Measurements from ENCODE around the gene BANF2.
A peak's percentile ranks its signal among the peaks of the same experiment; 100 is the strongest.

The BANF2 gene

GRCh38 chr20:17735959-17736621, 36.3 kb downstream of the BANF2 start:
- peak; percentile 56 for DNase-seq (ENCODE audit: low read depth)

GRCh38 chr20:17738154-17738553, 38.4 kb downstream of the BANF2 start:
- no peak for DNase-seq (ENCODE audit: low read depth)

GRCh38 chr20:17741220-17741619, 41.5 kb downstream of the BANF2 start:
- DNase-seq (ENCODE audit: low read depth), result no peak

GRCh38 chr20:17742731-17743130, 43.0 kb downstream of the BANF2 start:
- no peak for DNase-seq (ENCODE audit: low read depth)

- no peak for DNase-seq (ENCODE audit: low read depth)
Observed at GRCh38 chr20:17743677-17744076, 43.9 kb downstream of the BANF2 start.

- DNase-seq (ENCODE audit: low read depth), result peak; percentile 88
Observed at GRCh38 chr20:17747431-17747846, 47.7 kb downstream of the BANF2 start.

GRCh38 chr20:17748279-17748678, 48.5 kb downstream of the BANF2 start:
- no peak for DNase-seq (ENCODE audit: low read depth)

- DNase-seq (ENCODE audit: low read depth), result no peak
Observed at GRCh38 chr20:17749626-17749977, 49.8 kb downstream of the BANF2 start.

- DNase-seq (ENCODE audit: low read depth), result peak; percentile 31
Observed at GRCh38 chr20:17749978-17750721, 50.4 kb downstream of the BANF2 start.

- no peak for DNase-seq (ENCODE audit: low read depth)
Observed at GRCh38 chr20:17750722-17751045, 50.9 kb downstream of the BANF2 start.

GRCh38 chr20:17751640-17752039, 51.9 kb downstream of the BANF2 start:
- DNase-seq (ENCODE audit: low read depth), result no peak

GRCh38 chr20:17752459-17752858, 52.7 kb downstream of the BANF2 start:
- DNase-seq (ENCODE audit: low read depth), result no peak

- no peak for DNase-seq (ENCODE audit: low read depth)
Observed at GRCh38 chr20:17753516-17753915, 53.8 kb downstream of the BANF2 start.

GRCh38 chr20:17756529-17756928, 56.8 kb downstream of the BANF2 start:
- DNase-seq (ENCODE audit: low read depth), result no peak

GRCh38 chr20:17757496-17757895, 57.7 kb downstream of the BANF2 start:
- DNase-seq (ENCODE audit: low read depth), result no peak

GRCh38 chr20:17758010-17758409, 58.2 kb downstream of the BANF2 start:
- DNase-seq (ENCODE audit: low read depth), result no peak

GRCh38 chr20:17758512-17758911, 58.7 kb downstream of the BANF2 start:
- DNase-seq (ENCODE audit: low read depth), result no peak

- no peak for DNase-seq (ENCODE audit: low read depth)
Observed at GRCh38 chr20:17759449-17759848, 59.7 kb downstream of the BANF2 start.

- peak; percentile 14 for DNase-seq (ENCODE audit: low read depth)
Observed at GRCh38 chr20:17761604-17762003, 61.8 kb downstream of the BANF2 start.

GRCh38 chr20:17762243-17762872, 62.6 kb downstream of the BANF2 start:
- DNase-seq (ENCODE audit: low read depth), result no peak

- no peak for DNase-seq (ENCODE audit: low read depth)
Observed at GRCh38 chr20:17762873-17763557, 63.2 kb downstream of the BANF2 start.

- DNase-seq (ENCODE audit: low read depth), result no peak
Observed at GRCh38 chr20:17765017-17765416, 65.3 kb downstream of the BANF2 start.

- no peak for DNase-seq (ENCODE audit: low read depth)
Observed at GRCh38 chr20:17765584-17765983, 65.8 kb downstream of the BANF2 start.

Data from ELR (cell line).